ENCODE measurements around the gene GALR2.

- TF ChIP-seq TOX (CRISPR knock-in tag; IDR thresholded peaks at IDR 0.05; ENCODE audit: borderline replicate concordance) (no peak), RARB (CRISPR knock-in tag; IDR thresholded peaks at IDR 0.05) (no peak), PATZ1 (CRISPR knock-in tag; IDR thresholded peaks at IDR 0.05; ENCODE audit: borderline replicate concordance) (no peak), ARNTL (CRISPR knock-in tag; IDR thresholded peaks at IDR 0.05; ENCODE audit: borderline replicate concordance, low read depth) (no peak), CREB5 (CRISPR knock-in tag; IDR thresholded peaks at IDR 0.05; ENCODE audit: low read depth) (no peak), TCF4 (CRISPR knock-in tag; IDR thresholded peaks at IDR 0.05; ENCODE audit: borderline replicate concordance) (no peak), ISL1 (CRISPR knock-in tag; IDR thresholded peaks at IDR 0.05) (no peak), SNAI2 (CRISPR knock-in tag; IDR thresholded peaks at IDR 0.05) (no peak), ESRRG (CRISPR knock-in tag; IDR thresholded peaks at IDR 0.05) (no peak), CSDC2 (CRISPR knock-in tag; IDR thresholded peaks at IDR 0.05) (no peak), ZFP30 (CRISPR knock-in tag; IDR thresholded peaks at IDR 0.05) (no peak), TSHZ2 (CRISPR knock-in tag; IDR thresholded peaks at IDR 0.05) (no peak), ZNF565 (CRISPR knock-in tag; conservative IDR thresholded peaks at IDR 0.05; ENCODE audit: low read depth) (no peak)
Measured at GRCh38 chr17:76056882-76057281, 17.7 kb upstream of the GALR2 start.
